Right renal pelvis (tissue), 4 donors: ENCODE results near the gene TDRD12. TPM values are rescaled to one million over a fixed set of nuclear protein-coding genes. Genes with fewer than 3 reads are reported as not detected.

ENCODE experiments used
- polyA plus RNA-seq, 4 donors: library from polyadenylated mRNA; unstranded; fragments of 120-200 nt; gene quantifications; one replicate each; pipeline ENCODE4 v1.2.1, GENCODE V29; 2013; ENCODE audit not compliant: insufficient read length in 4 of 4

Gene TDRD12
- polyA plus RNA-seq, 4 donors: 0.14 to 0.81 (median 0.29) TPM

Other genes with a start within 250 kb of the TDRD12 start
- gene PDCD5, start 138.6 kb upstream of the TDRD12 start, polyA plus RNA-seq: 100 to 1,000 TPM; 114 to 136 (median 122) TPM
- 10 to 100 TPM; 19.0 to 23.5 (median 20.6) TPM for gene ANKRD27, start 44.6 kb upstream of the TDRD12 start, polyA plus RNA-seq
- gene RGS9BP, start 43.9 kb upstream of the TDRD12 start, polyA plus RNA-seq: under 1 TPM; 0.21 to 0.43 (median 0.33) TPM
- 10 to 100 TPM; 11.5 to 14.2 (median 13.1) TPM for gene NUDT19, start 27.9 kb upstream of the TDRD12 start, polyA plus RNA-seq
- 10 to 100 TPM; 12.8 to 16.6 (median 14.2) TPM for gene SLC7A9, start 150.0 kb downstream of the TDRD12 start, polyA plus RNA-seq